ENCODE results near the gene ZSCAN31.
A peak's percentile ranks its signal among the peaks of the same experiment; 100 is the strongest.
"Not testable (repeated sequence)": the region's sequence is repeated elsewhere in the genome, so short reads cannot be mapped to it uniquely, and the experiment has no call there.

ZSCAN31 gene

GRCh38 chr6:28333047-28333446 lies 2.9 kb downstream of the ZSCAN31 start:
- Mint-ChIP-seq H3K4me3 (no peak overlapping the region), H3K4me1 (peaks cover 11% of the 10 kb centered on the region), H3K36me3 (ENCODE audit: insufficient read depth) (no peaks in the 10 kb centered on the region), H3K27me3 (no peaks in the 10 kb centered on the region), H3K27ac (ENCODE audit: low read depth) (no peak overlapping the region), H3K9me3 (peaks cover 4% of the 10 kb centered on the region)
- ATAC-seq (replicated peaks; ENCODE audit: extremely low read depth, poor library complexity, severe bottlenecking) (no peak), DNase-seq (ENCODE audit: low spot score in 2 of 2) (no peak)

- H3K27ac Mint-ChIP-seq (ENCODE audit: low read depth): no peak overlapping the region
- no peak for ATAC-seq (replicated peaks; ENCODE audit: extremely low read depth, poor library complexity, severe bottlenecking)
- H3K9me3 Mint-ChIP-seq: peaks cover 20% of the 10 kb centered on the region
- DNase-seq (ENCODE audit: low spot score in 2 of 2): no peak
- no peaks in the 10 kb centered on the region for H3K36me3 Mint-ChIP-seq (ENCODE audit: insufficient read depth)
- no peak overlapping the region for H3K4me3 Mint-ChIP-seq
- peaks cover 9% of the 10 kb centered on the region for H3K4me1 Mint-ChIP-seq
- H3K27me3 Mint-ChIP-seq: no peaks in the 10 kb centered on the region
These were observed 5.9 kb downstream of the ZSCAN31 start for GRCh38 chr6:28330041-28330440.

DNA sequence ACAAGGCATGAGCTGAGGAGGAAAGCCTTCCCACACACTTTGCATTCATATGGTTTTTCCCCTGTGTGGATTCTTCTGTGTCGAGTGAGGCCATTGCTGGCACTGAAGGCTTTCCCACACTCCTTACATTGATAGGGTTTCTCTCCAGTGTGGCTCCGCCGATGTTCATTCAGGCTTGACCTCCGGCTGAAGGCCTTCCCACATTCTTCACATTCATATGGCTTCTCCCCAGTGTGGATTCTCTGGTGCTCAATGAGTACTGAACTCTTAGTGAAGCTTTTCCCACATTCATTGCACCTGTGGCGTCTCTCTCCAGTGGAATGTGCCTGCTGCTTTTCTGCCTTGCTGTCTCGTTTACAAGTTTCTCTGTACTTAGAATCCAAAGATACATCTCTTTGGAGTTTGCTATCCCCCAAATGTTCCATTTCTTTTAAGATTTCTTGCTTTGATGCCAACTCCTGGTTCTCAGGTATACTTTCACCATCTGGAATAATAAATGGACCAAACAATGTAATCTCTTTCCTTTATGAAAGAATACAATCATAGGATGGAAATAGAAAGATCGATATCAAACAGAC lies 9.5 kb downstream of the ZSCAN31 start:
- no peaks in the 10 kb centered on the region for H3K36me3 Mint-ChIP-seq (ENCODE audit: insufficient read depth)
- H3K9me3 Mint-ChIP-seq: peaks cover 20% of the 10 kb centered on the region
- peaks cover 16% of the 10 kb centered on the region for H3K27me3 Mint-ChIP-seq
- DNase-seq (ENCODE audit: low spot score in 2 of 2): no peak
- no peak overlapping the region for H3K27ac Mint-ChIP-seq (ENCODE audit: low read depth)
- ATAC-seq (replicated peaks; ENCODE audit: extremely low read depth, poor library complexity, severe bottlenecking): no peak
- no peaks in the 10 kb centered on the region for H3K4me1 Mint-ChIP-seq
- H3K4me3 Mint-ChIP-seq: no peak overlapping the region

DNA sequence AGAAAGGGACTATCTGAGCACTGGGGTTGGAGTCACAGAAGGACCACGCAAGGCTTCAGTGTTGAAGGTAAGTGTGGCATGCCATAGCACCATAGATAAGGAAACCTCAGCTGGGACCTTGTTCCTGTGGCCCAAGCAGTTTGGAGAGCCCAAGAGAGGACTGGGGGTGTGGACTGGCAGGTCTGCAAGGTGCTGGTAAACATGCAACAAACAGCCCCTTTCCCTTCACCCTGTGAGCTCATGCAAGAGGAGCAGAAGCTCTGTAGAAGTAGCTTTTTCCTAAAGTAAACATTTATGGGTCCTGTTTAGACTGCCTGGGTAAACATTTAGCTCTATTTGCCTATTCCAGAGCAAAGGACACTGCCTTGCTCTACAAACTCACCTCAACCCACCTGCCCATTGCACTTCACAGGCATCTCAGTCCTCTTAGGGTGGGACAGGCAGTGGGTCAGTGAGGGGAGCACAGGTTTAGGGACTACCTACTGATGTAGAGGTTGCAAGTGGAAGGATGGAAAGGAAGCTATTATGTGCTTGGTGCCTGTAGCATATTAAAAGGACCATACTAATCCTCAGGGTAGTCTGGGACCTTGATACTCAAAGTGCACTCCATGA lies 12.0 kb downstream of the ZSCAN31 start:
- DNase-seq (ENCODE audit: low spot score in 2 of 2): no peak
- Mint-ChIP-seq H3K27ac (ENCODE audit: low read depth) (no peak overlapping the region), H3K9me3 (peaks cover 18% of the 10 kb centered on the region), H3K27me3 (peaks cover 16% of the 10 kb centered on the region), H3K36me3 (ENCODE audit: insufficient read depth) (no peaks in the 10 kb centered on the region), H3K4me3 (no peak overlapping the region), H3K4me1 (no peaks in the 10 kb centered on the region)
- no peak for ATAC-seq (replicated peaks; ENCODE audit: extremely low read depth, poor library complexity, severe bottlenecking)

DNA sequence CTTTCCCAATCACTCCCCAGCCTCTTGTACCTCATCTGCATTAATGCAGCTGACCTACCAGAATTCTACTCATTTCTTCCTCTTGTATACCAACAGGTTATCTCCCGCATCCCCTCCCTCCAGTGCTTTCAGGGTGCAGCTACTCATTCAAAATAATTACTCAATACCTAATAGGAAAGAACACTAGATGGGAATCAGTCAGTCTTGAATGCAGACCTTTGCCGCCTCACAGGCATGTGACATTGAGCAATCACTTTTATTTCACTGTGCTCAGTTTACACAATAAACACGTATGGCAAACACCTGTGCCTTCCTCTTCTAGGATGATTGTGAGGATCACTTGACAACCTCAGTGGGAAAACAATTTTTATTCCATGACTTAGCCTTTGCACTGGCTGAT lies 13.3 kb downstream of the ZSCAN31 start:
- Mint-ChIP-seq H3K4me3 (no peak overlapping the region), H3K27me3 (peaks cover 20% of the 10 kb centered on the region), H3K9me3 (peaks cover 13% of the 10 kb centered on the region), H3K36me3 (ENCODE audit: insufficient read depth) (no peaks in the 10 kb centered on the region), H3K4me1 (no peaks in the 10 kb centered on the region), H3K27ac (ENCODE audit: low read depth) (no peak overlapping the region)
- DNase-seq (ENCODE audit: low spot score in 2 of 2): no peak
- ATAC-seq (replicated peaks; ENCODE audit: extremely low read depth, poor library complexity, severe bottlenecking): no peak

- ATAC-seq (replicated peaks; ENCODE audit: extremely low read depth, poor library complexity, severe bottlenecking); DNase-seq (ENCODE audit: low spot score in 2 of 2); H3K4me1 Mint-ChIP-seq; H3K27ac Mint-ChIP-seq (ENCODE audit: low read depth); H3K9me3 Mint-ChIP-seq; H3K4me3 Mint-ChIP-seq; H3K36me3 Mint-ChIP-seq (ENCODE audit: insufficient read depth): not testable (repeated sequence)
- peaks cover 49% of the 10 kb centered on the region for H3K27me3 Mint-ChIP-seq
These were observed 18.1 kb downstream of the ZSCAN31 start for GRCh38 chr6:28317866-28318265.

DNA sequence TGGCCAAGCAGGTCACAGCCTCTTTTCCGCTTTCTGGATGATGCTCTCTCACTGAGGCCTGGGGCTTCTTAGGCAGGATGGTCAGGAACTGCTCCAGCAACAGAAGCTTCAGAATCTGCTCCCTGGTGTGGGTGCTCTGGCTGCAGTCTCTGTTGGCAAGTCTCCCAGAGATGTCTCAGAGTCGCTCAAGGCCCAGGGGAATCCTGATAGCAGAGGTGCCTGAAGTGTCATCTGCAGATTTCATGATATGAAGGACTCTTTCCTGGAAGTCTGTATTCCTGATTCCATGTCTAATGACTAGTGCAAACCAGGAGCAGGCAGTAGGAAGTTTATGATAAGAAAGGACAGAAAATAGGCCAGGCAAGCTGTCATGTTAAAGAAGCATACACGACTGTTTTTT lies 20.3 kb downstream of the ZSCAN31 start:
- Mint-ChIP-seq H3K9me3 (no peaks in the 10 kb centered on the region), H3K4me1 (no peaks in the 10 kb centered on the region), H3K4me3 (no peak overlapping the region), H3K27me3 (peaks cover 61% of the 10 kb centered on the region), H3K27ac (ENCODE audit: low read depth) (no peak overlapping the region), H3K36me3 (ENCODE audit: insufficient read depth) (no peaks in the 10 kb centered on the region)
- ATAC-seq (replicated peaks; ENCODE audit: extremely low read depth, poor library complexity, severe bottlenecking): no peak
- no peak for DNase-seq (ENCODE audit: low spot score in 2 of 2)

GRCh38 chr6:28312939-28313338 lies 23.0 kb downstream of the ZSCAN31 start:
- H3K9me3 Mint-ChIP-seq: no peaks in the 10 kb centered on the region
- H3K27me3 Mint-ChIP-seq: peaks cover 74% of the 10 kb centered on the region
- DNase-seq (ENCODE audit: low spot score in 2 of 2) (no peak), ATAC-seq (replicated peaks; ENCODE audit: extremely low read depth, poor library complexity, severe bottlenecking) (no peak)
- no peaks in the 10 kb centered on the region for H3K4me1 Mint-ChIP-seq
- H3K4me3 Mint-ChIP-seq: no peak overlapping the region
- H3K27ac Mint-ChIP-seq (ENCODE audit: low read depth): no peak overlapping the region
- H3K36me3 Mint-ChIP-seq (ENCODE audit: insufficient read depth): no peaks in the 10 kb centered on the region

DNA sequence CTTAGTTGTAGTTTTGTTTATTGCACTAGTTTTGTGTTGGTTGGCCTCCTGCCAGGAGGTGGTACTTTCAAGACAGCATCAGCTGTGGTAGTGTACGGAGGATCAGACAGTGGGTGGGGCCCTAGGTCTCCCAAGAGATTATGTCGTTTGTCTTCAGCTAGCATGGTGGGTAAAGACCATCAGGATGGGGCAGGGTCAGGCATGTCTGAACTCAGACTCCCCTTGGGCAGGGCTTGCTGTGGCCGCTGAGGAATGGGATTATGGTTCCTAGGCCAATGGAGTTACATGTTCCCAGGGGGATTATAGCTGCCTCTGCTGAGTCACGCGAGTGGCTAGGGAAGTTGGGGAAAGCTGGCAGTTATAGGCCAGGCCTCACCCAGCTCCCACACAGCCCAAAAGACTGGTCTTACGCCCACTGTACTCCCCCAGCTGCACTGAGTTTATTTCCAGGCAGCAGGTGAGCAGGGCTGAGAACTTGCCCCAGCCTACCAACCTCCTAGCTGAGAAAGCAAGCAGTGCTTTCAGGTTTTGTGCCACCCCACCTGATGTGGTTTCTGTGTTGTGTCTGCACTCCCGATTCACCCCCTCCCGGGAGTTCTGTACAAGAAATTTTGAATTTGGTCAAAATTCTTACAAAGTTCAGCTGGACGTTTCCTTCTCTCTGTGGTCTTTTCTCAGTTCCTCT lies 24.7 kb downstream of the ZSCAN31 start:
- Mint-ChIP-seq H3K4me1 (no peaks in the 10 kb centered on the region), H3K36me3 (ENCODE audit: insufficient read depth) (no peaks in the 10 kb centered on the region), H3K27ac (ENCODE audit: low read depth) (no peak overlapping the region), H3K27me3 (peaks cover 58% of the 10 kb centered on the region), H3K4me3 (no peak overlapping the region), H3K9me3 (no peaks in the 10 kb centered on the region)
- ATAC-seq (replicated peaks; ENCODE audit: extremely low read depth, poor library complexity, severe bottlenecking) (no peak), DNase-seq (ENCODE audit: low spot score in 2 of 2) (no peak)

- Mint-ChIP-seq H3K27me3 (peaks cover 22% of the 10 kb centered on the region), H3K4me1 (peaks cover 16% of the 10 kb centered on the region)
- not testable (repeated sequence) for H3K36me3 Mint-ChIP-seq (ENCODE audit: insufficient read depth); DNase-seq (ENCODE audit: low spot score in 2 of 2); H3K9me3 Mint-ChIP-seq; H3K4me3 Mint-ChIP-seq; H3K27ac Mint-ChIP-seq (ENCODE audit: low read depth); ATAC-seq (replicated peaks; ENCODE audit: extremely low read depth, poor library complexity, severe bottlenecking)
These were observed 29.6 kb downstream of the ZSCAN31 start for GRCh38 chr6:28306363-28306762.

DNA sequence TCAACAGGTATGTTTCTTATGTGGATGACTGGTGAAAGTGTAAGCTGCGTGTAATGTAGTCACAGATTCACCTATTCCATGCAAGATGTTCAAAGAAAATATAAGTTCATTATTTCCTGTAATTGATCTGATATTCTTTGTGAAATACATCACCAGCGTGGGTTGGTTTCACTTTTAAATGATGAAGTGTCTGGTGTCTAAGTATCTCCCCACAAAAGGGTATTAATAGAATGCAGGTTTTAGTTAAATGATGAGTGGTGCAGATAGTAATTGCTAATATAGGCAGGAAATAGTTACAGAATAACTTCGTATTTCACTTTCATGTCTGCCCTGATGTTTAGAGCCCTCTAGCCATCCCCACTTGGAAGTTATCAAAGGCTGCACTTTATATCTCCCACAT lies 32.4 kb downstream of the ZSCAN31 start:
- Mint-ChIP-seq H3K36me3 (ENCODE audit: insufficient read depth) (no peaks in the 10 kb centered on the region), H3K27me3 (no peaks in the 10 kb centered on the region), H3K27ac (ENCODE audit: low read depth) (no peak overlapping the region), H3K4me1 (peaks cover 16% of the 10 kb centered on the region), H3K9me3 (no peaks in the 10 kb centered on the region), H3K4me3 (peak overlapping the region; percentile 3)
- ATAC-seq (replicated peaks; ENCODE audit: extremely low read depth, poor library complexity, severe bottlenecking) (peak; percentile 56), DNase-seq (ENCODE audit: low spot score in 2 of 2) (no peak)

DNA sequence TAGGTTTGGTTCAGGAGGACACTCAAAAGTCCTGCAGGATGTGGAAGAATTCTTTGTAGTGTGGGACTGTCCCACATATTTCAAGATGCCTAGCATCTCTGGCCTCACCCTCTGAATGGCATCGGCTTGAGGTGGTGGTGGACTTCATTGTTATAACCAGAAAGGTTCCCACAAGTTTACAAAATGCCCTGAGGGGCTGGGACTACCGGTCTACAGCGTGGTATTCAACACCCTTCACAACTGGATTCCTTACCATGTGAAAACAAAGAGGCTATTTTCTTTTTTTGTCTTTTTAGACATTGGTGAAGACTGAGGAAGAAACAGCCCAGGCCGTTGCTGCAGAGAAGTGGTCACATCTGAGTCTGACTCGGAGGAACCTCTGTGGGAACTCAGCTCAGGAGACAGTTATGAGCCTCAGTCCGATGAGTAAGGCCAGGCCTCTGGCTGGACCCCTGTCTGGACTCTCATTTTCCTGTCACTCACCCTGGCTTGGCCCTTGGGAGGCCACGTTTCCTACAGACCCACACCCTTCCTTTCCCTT lies 39.4 kb downstream of the ZSCAN31 start:
- DNase-seq (ENCODE audit: low spot score in 2 of 2): no peak
- Mint-ChIP-seq H3K4me3 (no peak overlapping the region), H3K4me1 (no peaks in the 10 kb centered on the region), H3K36me3 (ENCODE audit: insufficient read depth) (no peaks in the 10 kb centered on the region), H3K27ac (ENCODE audit: low read depth) (no peak overlapping the region), H3K27me3 (no peaks in the 10 kb centered on the region), H3K9me3 (no peaks in the 10 kb centered on the region)
- no peak for ATAC-seq (replicated peaks; ENCODE audit: extremely low read depth, poor library complexity, severe bottlenecking)

- Mint-ChIP-seq H3K27me3 (no peaks in the 10 kb centered on the region), H3K4me3 (no peak overlapping the region), H3K36me3 (ENCODE audit: insufficient read depth) (no peaks in the 10 kb centered on the region), H3K9me3 (no peaks in the 10 kb centered on the region), H3K4me1 (no peaks in the 10 kb centered on the region), H3K27ac (ENCODE audit: low read depth) (no peak overlapping the region)
- no peak for ATAC-seq (replicated peaks; ENCODE audit: extremely low read depth, poor library complexity, severe bottlenecking)
- DNase-seq (ENCODE audit: low spot score in 2 of 2): no peak
These were observed 40.6 kb downstream of the ZSCAN31 start for GRCh38 chr6:28295326-28295725.

Measured in central memory CD8-positive, alpha-beta T cell (primary cell).